Umbilical cord (tissue), 2 donors: ENCODE results near the gene XPO6. TPM values are rescaled to one million over a fixed set of nuclear protein-coding genes. Genes with fewer than 3 reads are reported as not detected.

Experiments
- DNase-seq: peaks from one replicate; pipeline ENCODE4 v3.0.0-alpha.2; 2015; ENCODE audit warnings: low spot score
- total RNA-seq: library from RNA; depleted of rRNA; stranded (reverse); fragments of >200 nt; gene quantifications from one replicate; pipeline ENCODE4 v1.2.3, GENCODE V29; 2014; ENCODE audit warnings: low replicate concordance; ENCODE audit not compliant: insufficient read depth

The XPO6 gene
- total RNA-seq, 1 donor from 2014 or later = 140 TPM

GRCh38 chr16:28063591-28064061 lies 148.1 kb downstream of the XPO6 start, which contains the start of gene GSG1L:
TSS of gene GSG1L (minus strand) at chr16:28063714. CDS start at chr16:28063424, 290 bp downstream.
- DNase-seq = no peak

GRCh38 chr16:28062847-28063521 lies 148.8 kb downstream of the XPO6 start:
- DNase-seq = no peak

GRCh38 chr16:28062261-28062846 lies 149.4 kb downstream of the XPO6 start:
- DNase-seq = no peak

GRCh38 chr16:28061352-28062101 lies 150.2 kb downstream of the XPO6 start:
- no peak for DNase-seq

- DNase-seq = no peak
Measured at GRCh38 chr16:28059841-28060575, 151.8 kb downstream of the XPO6 start.

GRCh38 chr16:28058839-28059589 lies 152.8 kb downstream of the XPO6 start:
- no peak for DNase-seq

- DNase-seq = no peak
Measured at GRCh38 chr16:28057949-28058348, 153.8 kb downstream of the XPO6 start.

- no peak for DNase-seq
Measured at GRCh38 chr16:28053461-28053860, 158.3 kb downstream of the XPO6 start.

GRCh38 chr16:28052274-28053128 lies 159.3 kb downstream of the XPO6 start:
- no peak for DNase-seq

GRCh38 chr16:28051486-28051885 lies 160.3 kb downstream of the XPO6 start:
- no peak for DNase-seq

Other genes starting within 250 kb of the XPO6 start
- gene GSG1L, start 148.3 kb downstream of the XPO6 start, total RNA-seq = not detected
- gene SBK1, start 80.6 kb upstream of the XPO6 start, total RNA-seq = 0.24 TPM
- not detected for gene NPIPB6, start 151.5 kb upstream of the XPO6 start, total RNA-seq
- gene EIF3CL, start 191.9 kb upstream of the XPO6 start, total RNA-seq = 75.1 TPM